ENCODE measurements around the gene PITHD1. TPM values are rescaled to one million over a fixed set of nuclear protein-coding genes. Genes with fewer than 3 reads are reported as not detected.

Gene PITHD1
- total and polyA plus RNA-seq, 2 donors (not counting 3 experiments of a cell fraction or from before 2014, with no cell fraction given) = 35.8 to 43.1 TPM

DNA sequence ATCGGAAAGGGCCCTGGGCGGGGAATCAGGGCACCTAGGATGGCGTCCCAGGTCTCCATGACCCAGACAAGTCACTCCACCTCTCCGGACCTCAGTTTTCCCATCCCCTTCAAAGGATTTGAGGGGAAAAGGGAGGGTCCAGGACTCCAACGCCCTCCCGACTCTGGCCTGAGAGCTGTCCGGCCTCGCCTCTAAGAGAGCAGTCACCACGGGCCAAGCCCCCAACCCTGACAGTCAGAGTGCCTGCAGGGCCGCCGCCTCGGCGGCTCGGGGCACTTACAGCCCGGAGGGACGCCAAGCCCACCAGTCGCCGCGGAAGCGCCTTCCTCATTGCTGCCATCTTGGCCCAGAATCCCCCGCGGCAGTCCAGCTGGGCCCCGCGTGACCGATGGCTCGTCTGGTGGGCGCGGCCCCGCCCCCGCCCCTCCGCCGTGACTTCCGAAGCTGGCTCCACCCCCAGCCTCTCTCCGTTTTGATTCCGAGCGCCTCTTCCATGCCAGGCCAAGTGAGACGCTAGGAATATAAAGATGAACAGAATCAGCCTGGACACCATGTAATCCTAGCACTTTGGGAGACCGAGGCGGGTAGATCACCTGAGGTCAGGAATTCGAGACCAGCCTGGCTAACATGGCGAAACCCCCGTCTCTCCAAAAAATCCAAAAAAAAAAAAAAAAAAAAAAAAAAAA, 47.0 kb downstream of the PITHD1 start, which contains the start of gene HMGCL:
TSS of gene HMGCL (minus strand) at position 354 of the 686 bp plus-strand sequence. CDS start at position 340, 14 bp downstream.
- H2AFZ ChIP-seq (ENCODE audit: low read depth, low read length) = peak within 1 kb of the TSS; percentile 81
- H3K27me3 ChIP-seq (ENCODE audit: control insufficient read depth in 2 of 2, insufficient read depth in 2 of 2, low read length in 2 of 2) = no peaks in the 10 kb centered on the region
- H3K9me1 ChIP-seq (replicated peaks; ENCODE audit: control insufficient read depth, extremely low read depth, insufficient read depth, low read length) = no peaks in the 10 kb centered on the region
- H3K4me1 ChIP-seq (ENCODE audit: control insufficient read depth, extremely low read depth, insufficient read depth, low read length) = peaks cover 9% of the 10 kb centered on the region
- H3K79me2 ChIP-seq (ENCODE audit: control insufficient read depth, insufficient read depth, low read length) = peaks cover 6% of the 10 kb centered on the region
- H3K4me2 ChIP-seq (ENCODE audit: insufficient read depth, low read length) = peak within 1 kb of the TSS; percentile 99
- no TSS peak for BruUV-seq (replicated peaks)
- no peaks in the 10 kb centered on the region for H3K36me3 ChIP-seq (ENCODE audit: control insufficient read depth in 2 of 2, extremely low read depth in 1 of 2, insufficient read depth in 2 of 2, low read length in 2 of 2)
- dilution Hi-C loops (cut with MboI; ENCODE audit: extremely low pct_ligation_motif_present, low sequenced_read_pairs) (no loop called here), intact Hi-C loops (cut with micrococcal nuclease) (loop anchor here (1.0 to 5.0 kb wide), 3 partner anchors 16 to 132 kb away; partner anchors contain the start of genes FUCA1 and PNRC2)
- H3K4me3 ChIP-seq (replicated peaks in 1 of 3; ENCODE audit: insufficient read depth in 1 of 3, low read depth in 1 of 3, low read length in 3 of 3) = peak within 1 kb of the TSS; percentile 91 to 99 (median 99)
- DNase-seq (ENCODE audit: low read depth, low spot score) (peak; percentile 91), FAIRE-seq (peak; percentile 86)
- ChIA-PET POLR2A (interaction anchor here (0.6 to 1.4 kb wide), 6 partner anchors 9 to 1245 kb away, joined by 3 to 6 read pairs (median 4); partner anchors contain the start of gene GALE), CTCF (interaction anchor here (0.7 to 1.7 kb wide), 11 partner anchors 12 to 127 kb away, joined by 3 to 11 read pairs (median 4); partner anchors contain the start of genes GALE, LYPLA2 and PITHD1)
- TF ChIP-seq POLR2A (IDR thresholded peaks at IDR 0.05; ENCODE audit: low read depth, low read length) = peak; percentile 95
- TF ChIP-seq, protein P1, sequence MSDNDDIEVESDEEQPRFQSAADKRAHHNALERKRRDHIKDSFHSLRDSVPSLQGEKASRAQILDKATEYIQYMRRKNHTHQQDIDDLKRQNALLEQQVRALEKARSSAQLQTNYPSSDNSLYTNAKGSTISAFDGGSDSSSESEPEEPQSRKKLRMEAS (IDR thresholded peaks at IDR 0.05; ENCODE audit: insufficient read depth, insufficient read length) = peak; percentile 63
- no peak for TF ChIP-seq CTCF (IDR thresholded peaks at IDR 0.05; ENCODE audit: extremely low read depth in 1 of 2, insufficient read depth in 1 of 2, low read depth in 1 of 2, low read length in 2 of 2)
- no peak for TF ChIP-seq JUN (IDR thresholded peaks at IDR 0.05; ENCODE audit: borderline replicate concordance, insufficient read depth, insufficient read length, low read depth)
- no peak for TF ChIP-seq EZH2 (IDR thresholded peaks at IDR 0.05; ENCODE audit: borderline replicate concordance, low read depth, low read length, severe bottlenecking)
- TF ChIP-seq FOS (IDR thresholded peaks at IDR 0.05; ENCODE audit: borderline replicate concordance, insufficient read depth, low read length) = no peak
- no peak for TF ChIP-seq GATA2 (IDR thresholded peaks at IDR 0.05; ENCODE audit: insufficient read depth, insufficient read length, low read depth, low read length)
- TF ChIP-seq MYC (IDR thresholded peaks at IDR 0.05; ENCODE audit: low read depth, low read length) = peak; percentile 63
- TF ChIP-seq POLR2AphosphoS5 (IDR thresholded peaks at IDR 0.05; ENCODE audit: insufficient read depth, low read depth, low read length) = peak; percentile 98
- no peaks in the 10 kb centered on the region for H3K9me3 ChIP-seq (replicated peaks; ENCODE audit: control insufficient read depth, insufficient read depth, low read length)
- H3K9ac ChIP-seq (replicated peaks; ENCODE audit: extremely low read depth, insufficient read depth, low read length) = peak within 1 kb of the TSS; percentile 96
- peak within 1 kb of the TSS; percentile 76 for H3K27ac ChIP-seq (ENCODE audit: insufficient read depth, low read depth, low read length)
- no peaks in the 10 kb centered on the region for H4K20me1 ChIP-seq (replicated peaks; ENCODE audit: control insufficient read depth, extremely low read depth, insufficient read depth, low read length)
